ENCODE results near the gene AKAP1.

DNA sequence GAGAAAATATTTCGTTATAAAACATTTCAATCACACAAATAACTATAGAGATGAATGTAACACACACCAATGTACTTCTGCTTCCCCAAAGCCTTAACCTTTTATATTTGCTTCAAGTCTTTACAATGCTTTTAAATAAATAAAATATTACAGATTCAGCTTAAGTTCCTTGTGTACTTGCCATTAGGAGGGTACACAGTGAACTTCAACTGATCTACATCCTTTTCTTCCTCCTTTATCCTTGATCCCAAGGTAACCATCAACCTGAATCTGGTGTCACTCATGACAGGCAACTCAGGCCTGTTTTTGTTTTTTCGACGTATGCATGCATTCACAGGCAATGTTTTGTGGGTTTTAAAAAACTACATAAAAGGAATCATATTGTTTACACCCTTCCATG lies 9.3 kb upstream of the AKAP1 start:
- TF ChIP-seq ZNF274 (IDR thresholded peaks at IDR 0.05; ENCODE audit: low read depth, low read length) (no peak), YY1 (IDR thresholded peaks at IDR 0.05; ENCODE audit: insufficient read depth, insufficient read length) (no peak)

All from NT2/D1 (cell line).